CD14-positive monocyte (primary cell): ENCODE measurements around the gene JMJD6. TPM values are rescaled to one million over a fixed set of nuclear protein-coding genes. Genes with fewer than 3 reads are reported as not detected.

Experiments used
- DNase-seq, 3 donors: peaks; one replicate each; pipeline ENCODE4 v3.0.0-alpha.2; 2011 to 2022
- H2AFZ ChIP-seq: 2 replicates; pipeline ENCODE4 v1.6.0; 2012; ENCODE audit warnings: mild to moderate bottlenecking, low read depth, low read length, inconsistent platforms; ENCODE audit not compliant: insufficient read depth, poor library complexity, severe bottlenecking
- H3K27ac ChIP-seq, 2 donors: 1 replicate in 1 of 2; 2 replicates in 1 of 2; pipeline ENCODE4 v1.5.1; 2012 to 2013; ENCODE audit warnings: low read length in 2 of 2, control low read depth in 1 of 2, inconsistent platforms in 1 of 2, low read depth in 1 of 2, mild to moderate bottlenecking in 1 of 2
- H3K27me3 ChIP-seq, 2 donors: one replicate each; pipeline versions ENCODE4 v1.6.0 to v1.6.1; 2011 to 2013; ENCODE audit warnings: low read length in 2 of 2; ENCODE audit not compliant: control insufficient read depth in 2 of 2, insufficient read depth in 2 of 2
- H3K36me3 ChIP-seq, 2 donors: replicated peaks in 1 of 2; 1 replicate in 1 of 2; 2 replicates in 1 of 2; pipeline versions ENCODE4 v1.5.1 to v1.6.1; 2012 to 2013; ENCODE audit warnings: low read length in 2 of 2, control low read depth in 1 of 2, inconsistent platforms in 1 of 2, mild to moderate bottlenecking in 1 of 2; ENCODE audit not compliant: insufficient read depth in 2 of 2, control insufficient read depth in 1 of 2
- H3K4me1 ChIP-seq, 2 donors: 1 replicate in 1 of 2; 2 replicates in 1 of 2; pipeline versions ENCODE4 v1.5.1 to v1.6.1; 2012 to 2013; ENCODE audit warnings: low read length in 2 of 2, control low read depth in 1 of 2, inconsistent platforms in 1 of 2, mild to moderate bottlenecking in 1 of 2, moderate library complexity in 1 of 2; ENCODE audit not compliant: insufficient read depth in 2 of 2, control insufficient read depth in 1 of 2
- H3K4me2 ChIP-seq: replicated peaks from 2 replicates; pipeline ENCODE3; 2012; ENCODE audit warnings: low read length, moderate library complexity, mild to moderate bottlenecking; ENCODE audit not compliant: poor library complexity, severe bottlenecking; ENCODE audit errors: extremely low read depth
- H3K4me3 ChIP-seq, 3 experiments: fragments of 200-600 bp in 1 of 3; sonication (generic) in 1 of 3; replicated peaks in 1 of 3; 1 replicate in 2 of 3; 2 replicates in 1 of 3; pipeline ENCODE4 v1.5.1; 2011 to 2013; ENCODE audit warnings: low read length in 3 of 3, mild to moderate bottlenecking in 3 of 3, control low read depth in 2 of 3, low read depth in 2 of 3, inconsistent platforms in 1 of 3, moderate library complexity in 1 of 3
- H3K79me2 ChIP-seq: 2 replicates; pipeline ENCODE4 v1.6.0; 2012; ENCODE audit warnings: mild to moderate bottlenecking, control low read depth, inconsistent platforms, low read length, moderate library complexity; ENCODE audit not compliant: insufficient read depth
- H3K9ac ChIP-seq: 2 replicates; pipeline ENCODE4 v1.6.0; 2017; ENCODE audit warnings: low read length, mild to moderate bottlenecking; ENCODE audit not compliant: insufficient read depth, poor library complexity, severe bottlenecking
- H3K9me3 ChIP-seq, 2 donors: replicated peaks in 1 of 2; 1 replicate in 1 of 2; 2 replicates in 1 of 2; pipeline versions ENCODE4 v1.5.1 to v1.6.1; 2012 to 2013; ENCODE audit warnings: low read length in 2 of 2, control low read depth in 1 of 2; ENCODE audit not compliant: control insufficient read depth in 1 of 2, insufficient read depth in 1 of 2
- H4K20me1 ChIP-seq: 2 replicates; pipeline ENCODE4 v1.6.0; 2012; ENCODE audit warnings: mild to moderate bottlenecking, low read length, control low read depth, moderate library complexity; ENCODE audit not compliant: insufficient read depth
- H3K27ac Mint-ChIP-seq, 7 donors: one replicate each; pipeline ENCODE4 v1.8.0; 2020; ENCODE audit warnings: mild to moderate bottlenecking in 7 of 7, mixed read lengths in 7 of 7, moderate library complexity in 6 of 7, inconsistent platforms in 2 of 7
- H3K27me3 Mint-ChIP-seq, 3 donors: one replicate each; pipeline ENCODE4 v1.8.0; 2021 to 2022; ENCODE audit warnings: low read depth in 3 of 3, mild to moderate bottlenecking in 3 of 3, mixed read lengths in 3 of 3, moderate library complexity in 3 of 3, inconsistent platforms in 1 of 3
- H3K36me3 Mint-ChIP-seq, 2 donors: one replicate each; pipeline ENCODE4 v1.8.0; 2020; ENCODE audit warnings: mixed read lengths in 2 of 2, inconsistent platforms in 1 of 2, mild to moderate bottlenecking in 1 of 2
- H3K4me1 Mint-ChIP-seq: one replicate; pipeline ENCODE4 v1.8.0; 2020; ENCODE audit warnings: mild to moderate bottlenecking, mixed read lengths
- H3K4me3 Mint-ChIP-seq, 2 donors: one replicate each; pipeline ENCODE4 v1.8.0; 2020; ENCODE audit warnings: mild to moderate bottlenecking in 2 of 2, mixed read lengths in 2 of 2, moderate library complexity in 1 of 2
- H3K9me3 Mint-ChIP-seq, 7 donors: one replicate each; pipeline ENCODE4 v1.8.0; 2020 to 2022; ENCODE audit warnings: mixed read lengths in 7 of 7, mild to moderate bottlenecking in 6 of 7, moderate library complexity in 6 of 7, inconsistent platforms in 2 of 7
- WGBS: methylation state at CpG from one replicate; pipeline ENCODE4 v1.1.5; 2013; ENCODE audit warnings: missing lambda C conversion rate; ENCODE audit not compliant: insufficient coverage; 5-methylcytosine and 5-hydroxymethylcytosine counted together
- intact Hi-C, 2 donors: fragments of 100-400 bp; cut with micrococcal nuclease; formaldehyde crosslinking; loops; one replicate each; pipeline versions ENCODE4 v1.15.0 to v1.15.1; 2023
- polyA plus RNA-seq, 3 donors: library from polyadenylated mRNA; depleted of rRNA in 1 of 3; unstranded in 2 of 3; stranded (reverse) in 1 of 3; fragments of 300-500 nt in 2 of 3; fragments of >200 nt in 1 of 3; fragmentation: Illumina TruSeq in 2 of 3; gene quantifications; 1 replicate in 2 of 3; 2 replicates in 1 of 3; pipeline ENCODE4 v1.2.3, GENCODE V29; 2012 to 2021
- TF ChIP-seq, protein P1 (sequence below): fragments of 200-600 bp; IDR thresholded peaks from one replicate; pipeline ENCODE4 v1.8.0; 2022; ENCODE audit warnings: antibody characterized with exemption, mild to moderate bottlenecking

JMJD6 gene
- polyA plus RNA-seq, 3 donors: 24.6 to 75.0 (median 26.2) TPM

DNA sequence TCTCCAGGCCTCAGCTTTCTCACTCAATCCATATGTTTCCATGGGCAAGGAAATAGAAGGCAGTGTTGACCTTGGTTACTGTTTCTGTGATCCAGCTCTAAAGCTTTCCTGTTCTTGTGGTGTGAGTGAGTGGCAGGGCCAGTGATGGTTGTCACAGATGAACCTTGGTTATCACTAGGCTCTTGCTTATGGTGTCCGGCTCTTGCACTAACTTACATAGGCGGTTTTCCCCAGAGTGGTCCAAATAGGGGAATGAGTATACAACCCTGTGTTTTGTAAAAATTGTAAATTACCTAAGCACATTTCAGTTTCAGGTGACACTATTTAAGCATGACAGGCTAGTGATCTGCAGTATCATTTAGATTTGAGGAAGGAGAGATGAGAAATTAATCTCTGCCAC lies 18.3 kb upstream of the JMJD6 start:
- Histone ChIP-seq H3K36me3 (peaks cover 47 to 89% of the 10 kb centered on the region in 2 donors), H3K4me3 (no peak overlapping the region), H4K20me1 (no peaks in the 10 kb centered on the region), H3K4me2 (no peak overlapping the region), H3K4me1 (no peaks in the 10 kb centered on the region), H3K27me3 (no peaks in the 10 kb centered on the region), H3K79me2 (peaks cover under 1% of the 10 kb centered on the region), H2AFZ (no peak overlapping the region), H3K9me3 (no peaks in the 10 kb centered on the region), H3K9ac (no peak overlapping the region), H3K27ac (no peak overlapping the region)
- no peaks in the 10 kb centered on the region for H3K27me3 Mint-ChIP-seq
- H3K9me3 Mint-ChIP-seq: no peaks in the 10 kb centered on the region
- H3K4me1 Mint-ChIP-seq: peaks cover 4% of the 10 kb centered on the region
- no CpG with 5 or more reads among the region's 2 CpGs for WGBS
- H3K4me3 Mint-ChIP-seq: no peak overlapping the region
- no peak overlapping the region for H3K27ac Mint-ChIP-seq
- H3K36me3 Mint-ChIP-seq: peaks cover 65 to 88% of the 10 kb centered on the region in 2 donors
- no peak for DNase-seq
- intact Hi-C loops: no loop called here
- TF ChIP-seq, protein P1, sequence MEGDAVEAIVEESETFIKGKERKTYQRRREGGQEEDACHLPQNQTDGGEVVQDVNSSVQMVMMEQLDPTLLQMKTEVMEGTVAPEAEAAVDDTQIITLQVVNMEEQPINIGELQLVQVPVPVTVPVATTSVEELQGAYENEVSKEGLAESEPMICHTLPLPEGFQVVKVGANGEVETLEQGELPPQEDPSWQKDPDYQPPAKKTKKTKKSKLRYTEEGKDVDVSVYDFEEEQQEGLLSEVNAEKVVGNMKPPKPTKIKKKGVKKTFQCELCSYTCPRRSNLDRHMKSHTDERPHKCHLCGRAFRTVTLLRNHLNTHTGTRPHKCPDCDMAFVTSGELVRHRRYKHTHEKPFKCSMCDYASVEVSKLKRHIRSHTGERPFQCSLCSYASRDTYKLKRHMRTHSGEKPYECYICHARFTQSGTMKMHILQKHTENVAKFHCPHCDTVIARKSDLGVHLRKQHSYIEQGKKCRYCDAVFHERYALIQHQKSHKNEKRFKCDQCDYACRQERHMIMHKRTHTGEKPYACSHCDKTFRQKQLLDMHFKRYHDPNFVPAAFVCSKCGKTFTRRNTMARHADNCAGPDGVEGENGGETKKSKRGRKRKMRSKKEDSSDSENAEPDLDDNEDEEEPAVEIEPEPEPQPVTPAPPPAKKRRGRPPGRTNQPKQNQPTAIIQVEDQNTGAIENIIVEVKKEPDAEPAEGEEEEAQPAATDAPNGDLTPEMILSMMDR: no peak

DNA sequence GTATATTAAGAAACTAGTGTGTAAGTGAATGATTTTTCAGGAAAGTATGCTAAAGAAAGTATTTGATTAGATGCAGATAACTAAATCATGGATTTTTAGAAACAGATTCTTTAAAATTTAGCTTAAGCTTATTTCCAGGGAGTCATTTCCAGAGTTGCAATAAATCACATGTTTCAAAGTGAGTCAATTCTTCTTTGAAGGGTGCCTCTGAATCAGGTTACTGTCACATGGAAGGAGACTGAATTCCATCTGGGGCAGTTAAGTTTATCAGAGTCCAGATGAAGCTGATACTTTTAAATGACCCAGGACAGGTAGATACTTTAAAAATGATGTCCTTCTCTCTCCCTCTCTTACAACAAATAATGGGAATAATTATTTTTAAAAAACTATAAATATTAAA lies 16.6 kb upstream of the JMJD6 start:
- Histone ChIP-seq H3K4me3 (no peak overlapping the region), H3K79me2 (peaks cover 18% of the 10 kb centered on the region), H3K36me3 (peaks cover 44 to 71% of the 10 kb centered on the region in 2 donors), H3K4me1 (peaks cover 10 to 13% of the 10 kb centered on the region in 2 donors), H4K20me1 (peaks cover 3% of the 10 kb centered on the region), H3K4me2 (no peak overlapping the region), H3K9me3 (no peaks in the 10 kb centered on the region), H3K27me3 (no peaks in the 10 kb centered on the region), H3K27ac (no peak overlapping the region), H3K9ac (no peak overlapping the region), H2AFZ (no peak overlapping the region)
- intact Hi-C loops: no loop called here
- H3K27ac Mint-ChIP-seq: no peak overlapping the region
- no peaks in the 10 kb centered on the region for H3K9me3 Mint-ChIP-seq
- DNase-seq: no peak
- TF ChIP-seq, protein P1: no peak
- H3K4me1 Mint-ChIP-seq: peaks cover 13% of the 10 kb centered on the region
- H3K36me3 Mint-ChIP-seq: peaks cover 51 to 70% of the 10 kb centered on the region in 2 donors
- H3K27me3 Mint-ChIP-seq: no peaks in the 10 kb centered on the region
- H3K4me3 Mint-ChIP-seq: no peak overlapping the region
